Trophoblast cell (in vitro differentiated cells and primary cell): ENCODE results near the gene SUSD3.

Source experiments
- DNase-seq, 2 donors: peaks; one replicate each; pipeline ENCODE4 v3.0.0-alpha.2; 2016
- H2AFZ ChIP-seq: 2 replicates; pipeline ENCODE4 v1.6.1; 2013; ENCODE audit warnings: low read length, moderate library complexity, mild to moderate bottlenecking; ENCODE audit not compliant: insufficient read depth, poor library complexity
- H2AK5ac ChIP-seq: 2 replicates; pipeline ENCODE4 v1.6.1; 2013; ENCODE audit warnings: mild to moderate bottlenecking, low read length
- H2BK120ac ChIP-seq: 2 replicates; pipeline ENCODE4 v1.6.1; 2013; ENCODE audit warnings: low read length, mild to moderate bottlenecking, moderate library complexity; ENCODE audit not compliant: insufficient read depth, poor library complexity
- H2BK12ac ChIP-seq: 2 replicates; pipeline ENCODE4 v1.6.1; 2013; ENCODE audit warnings: mild to moderate bottlenecking, low read length, moderate library complexity
- H2BK5ac ChIP-seq: 2 replicates; pipeline ENCODE4 v1.6.1; 2013; ENCODE audit warnings: low read length, low read depth, moderate library complexity, mild to moderate bottlenecking; ENCODE audit not compliant: poor library complexity
- H3K14ac ChIP-seq: 2 replicates; pipeline ENCODE4 v1.6.1; 2013; ENCODE audit warnings: mild to moderate bottlenecking, low read length
- H3K18ac ChIP-seq: 2 replicates; pipeline ENCODE4 v1.6.1; 2013; ENCODE audit warnings: mild to moderate bottlenecking, low read length
- H3K23ac ChIP-seq: 2 replicates; pipeline ENCODE4 v1.6.1; 2013; ENCODE audit warnings: low read length
- H3K27ac ChIP-seq: 2 replicates; pipeline ENCODE4 v1.5.1; 2013; ENCODE audit warnings: low read depth, mild to moderate bottlenecking, inconsistent platforms, low read length, moderate library complexity
- H3K27me3 ChIP-seq: 2 replicates; pipeline ENCODE4 v1.6.1; 2013; ENCODE audit warnings: inconsistent platforms, mild to moderate bottlenecking, low read length, moderate library complexity; ENCODE audit not compliant: insufficient read depth
- H3K36me3 ChIP-seq, 2 experiments: 1 replicate in 1 of 2; 2 replicates in 1 of 2; pipeline ENCODE4 v1.6.1; 2013; ENCODE audit warnings: low read length in 2 of 2, mild to moderate bottlenecking in 2 of 2, moderate library complexity in 1 of 2; ENCODE audit not compliant: insufficient read depth in 2 of 2, control insufficient read depth in 1 of 2
- H3K4ac ChIP-seq: 2 replicates; pipeline ENCODE4 v1.6.1; 2013; ENCODE audit warnings: low read depth, mild to moderate bottlenecking, low read length, moderate library complexity
- H3K4me1 ChIP-seq, 2 experiments: 1 replicate in 1 of 2; 2 replicates in 1 of 2; pipeline ENCODE4 v1.6.1; 2013; ENCODE audit warnings: low read length in 2 of 2, mild to moderate bottlenecking in 2 of 2, moderate library complexity in 1 of 2; ENCODE audit not compliant: insufficient read depth in 2 of 2, control insufficient read depth in 1 of 2
- H3K4me2 ChIP-seq: 2 replicates; pipeline ENCODE4 v1.6.1; 2013; ENCODE audit warnings: inconsistent platforms, mild to moderate bottlenecking, low read length, moderate library complexity
- H3K4me3 ChIP-seq: 2 replicates; pipeline ENCODE4 v1.5.1; 2013; ENCODE audit warnings: mild to moderate bottlenecking, low read depth, low read length, inconsistent platforms
- H3K79me1 ChIP-seq: one replicate; pipeline ENCODE4 v1.6.1; 2013; ENCODE audit warnings: low read length
- H3K79me2 ChIP-seq: 2 replicates; pipeline ENCODE4 v1.6.1; 2013; ENCODE audit warnings: low read length, mild to moderate bottlenecking; ENCODE audit not compliant: control insufficient read depth, insufficient read depth, poor library complexity
- H3K9ac ChIP-seq: 2 replicates; pipeline ENCODE4 v1.6.1; 2013; ENCODE audit warnings: mild to moderate bottlenecking, low read length
- H3K9me3 ChIP-seq: 2 replicates; pipeline ENCODE4 v1.6.1; 2013; ENCODE audit warnings: low read depth, mild to moderate bottlenecking, control low read depth, inconsistent platforms, low read length; ENCODE audit not compliant: insufficient read depth
- H4K12ac ChIP-seq: 2 replicates; pipeline ENCODE4 v1.6.1; 2013; ENCODE audit warnings: low read depth, mild to moderate bottlenecking, low read length, moderate library complexity
- H4K8ac ChIP-seq: 2 replicates; pipeline ENCODE4 v1.6.1; 2013; ENCODE audit warnings: low read depth, mild to moderate bottlenecking, low read length, moderate library complexity
- H4K91ac ChIP-seq: one replicate; pipeline ENCODE4 v1.6.1; 2013; ENCODE audit warnings: low read depth, mild to moderate bottlenecking, low read length, moderate library complexity
- WGBS: extraction: QIAGEN DNeasy Blood & Tissue Kit; methylation state at CpG from one replicate; pipeline ENCODE4 v1.1.7; 2013; ENCODE audit warnings: missing lambda C conversion rate; ENCODE audit not compliant: insufficient read length, insufficient coverage; ENCODE audit errors: extremely low coverage; 5-methylcytosine and 5-hydroxymethylcytosine counted together

Gene SUSD3

DNA sequence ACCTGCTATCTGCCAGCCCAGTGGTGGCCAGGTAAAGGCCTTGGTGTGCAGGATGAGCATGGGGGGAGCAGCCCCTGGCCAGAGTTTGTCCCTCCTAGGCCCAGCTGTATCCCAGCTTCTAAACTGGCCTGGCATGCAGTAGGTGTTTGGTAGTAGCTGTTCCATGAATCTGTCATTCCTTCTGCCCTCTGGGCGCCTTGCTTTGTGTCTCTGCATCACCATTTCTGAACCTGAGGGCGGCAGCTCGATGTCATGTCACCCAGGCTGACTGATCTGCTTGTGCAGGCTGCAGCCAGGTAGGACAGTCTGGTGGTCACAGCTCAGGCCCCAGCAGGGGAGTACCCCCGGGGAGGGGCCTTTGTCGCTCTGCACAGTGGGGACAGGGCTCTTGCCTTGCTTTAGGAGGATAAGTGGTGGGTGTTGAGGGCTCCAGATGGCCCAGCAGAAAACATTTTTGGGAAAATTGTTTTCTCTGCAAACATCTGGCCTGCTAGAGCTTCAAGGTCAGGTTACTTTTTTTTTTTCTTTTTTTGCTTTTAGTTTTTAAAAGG lies 4.6 kb upstream of the SUSD3 start:
- no peak overlapping the region for H2BK12ac ChIP-seq
- H4K12ac ChIP-seq: no peak overlapping the region
- no peak overlapping the region for H4K8ac ChIP-seq
- H3K4me2 ChIP-seq: no peak overlapping the region
- H3K36me3 ChIP-seq: no peaks in the 10 kb centered on the region
- no peak overlapping the region for H3K4me3 ChIP-seq
- no peaks in the 10 kb centered on the region for H3K9me3 ChIP-seq
- no peaks in the 10 kb centered on the region for H3K79me1 ChIP-seq
- H3K4ac ChIP-seq: no peak overlapping the region
- H3K27me3 ChIP-seq: no peaks in the 10 kb centered on the region
- no peak for DNase-seq
- H4K91ac ChIP-seq: no peak overlapping the region
- no peak overlapping the region for H2BK5ac ChIP-seq
- no peak overlapping the region for H2AK5ac ChIP-seq
- H2BK120ac ChIP-seq: no peak overlapping the region
- H3K27ac ChIP-seq: no peak overlapping the region
- no peak overlapping the region for H3K9ac ChIP-seq
- no peaks in the 10 kb centered on the region for H3K79me2 ChIP-seq
- H3K23ac ChIP-seq: no peak overlapping the region
- no CpG with 5 or more reads among the region's 5 CpGs for WGBS
- H2AFZ ChIP-seq: no peak overlapping the region
- H3K14ac ChIP-seq: no peak overlapping the region
- H3K4me1 ChIP-seq: peaks cover 3 to 4% of the 10 kb centered on the region in 2 experiments
- H3K18ac ChIP-seq: no peak overlapping the region

DNA sequence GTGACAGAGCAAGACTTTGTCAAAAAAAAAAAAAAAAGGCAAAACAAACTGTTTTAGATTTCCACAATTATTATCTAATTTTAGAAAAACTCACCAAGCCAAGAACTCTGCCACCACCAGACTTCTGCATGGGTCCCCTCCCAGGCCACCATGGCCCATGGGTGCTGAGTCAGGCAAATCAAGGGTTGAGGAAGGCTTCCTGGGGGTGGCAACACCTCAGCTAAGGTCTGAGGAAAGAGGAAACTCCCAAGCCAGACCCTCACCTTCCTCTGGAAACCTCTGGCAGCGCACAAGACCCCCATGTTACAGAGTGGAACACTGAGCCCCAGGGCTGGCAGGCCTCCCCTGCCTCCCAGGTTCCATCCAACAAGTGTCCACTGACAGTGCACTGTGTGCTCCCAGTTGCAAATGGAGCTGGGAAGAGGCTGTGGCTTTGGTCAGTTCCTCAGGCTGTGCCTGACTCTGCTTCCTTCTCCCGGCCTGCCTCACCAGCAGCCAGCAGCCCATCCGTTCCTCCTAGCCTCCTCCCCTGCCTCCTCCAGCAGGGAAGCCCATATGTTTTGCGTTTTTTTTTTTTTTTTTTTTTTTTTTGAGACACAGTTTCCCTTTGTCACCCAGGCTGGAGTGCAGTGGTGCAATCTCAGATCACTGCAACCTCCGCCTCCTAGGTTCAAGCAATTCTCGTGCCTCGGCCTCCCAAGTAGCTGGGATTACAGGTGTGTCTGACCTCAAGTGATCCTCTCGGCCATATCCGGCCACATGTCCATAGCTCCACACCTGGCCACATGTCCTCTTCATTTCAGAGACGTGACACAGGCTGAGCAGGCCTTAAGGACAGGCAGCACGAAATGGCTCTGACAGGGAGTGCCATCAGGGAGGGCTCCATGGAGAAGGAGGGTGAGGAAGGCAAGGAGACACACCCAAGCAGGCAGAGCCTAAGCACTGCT lies 3.5 kb upstream of the SUSD3 start:
- no CpG with 5 or more reads among the region's 11 CpGs for WGBS
- H4K91ac ChIP-seq: no peak overlapping the region
- no peak overlapping the region for H2BK120ac ChIP-seq
- no peaks in the 10 kb centered on the region for H3K79me2 ChIP-seq
- H3K14ac ChIP-seq: no peak overlapping the region
- peaks cover 4 to 5% of the 10 kb centered on the region in 2 experiments for H3K4me1 ChIP-seq
- no peak for DNase-seq
- H3K36me3 ChIP-seq: no peaks in the 10 kb centered on the region
- no peak overlapping the region for H2BK5ac ChIP-seq
- H3K4ac ChIP-seq: no peak overlapping the region
- H3K9me3 ChIP-seq: no peaks in the 10 kb centered on the region
- H3K9ac ChIP-seq: no peak overlapping the region
- no peaks in the 10 kb centered on the region for H3K79me1 ChIP-seq
- H2BK12ac ChIP-seq: no peak overlapping the region
- no peak overlapping the region for H3K4me2 ChIP-seq
- no peak overlapping the region for H2AK5ac ChIP-seq
- no peak overlapping the region for H3K23ac ChIP-seq
- H2AFZ ChIP-seq: no peak overlapping the region
- no peak overlapping the region for H3K27ac ChIP-seq
- H4K8ac ChIP-seq: no peak overlapping the region
- no peaks in the 10 kb centered on the region for H3K27me3 ChIP-seq
- H3K4me3 ChIP-seq: no peak overlapping the region
- H3K18ac ChIP-seq: no peak overlapping the region
- no peak overlapping the region for H4K12ac ChIP-seq

DNA sequence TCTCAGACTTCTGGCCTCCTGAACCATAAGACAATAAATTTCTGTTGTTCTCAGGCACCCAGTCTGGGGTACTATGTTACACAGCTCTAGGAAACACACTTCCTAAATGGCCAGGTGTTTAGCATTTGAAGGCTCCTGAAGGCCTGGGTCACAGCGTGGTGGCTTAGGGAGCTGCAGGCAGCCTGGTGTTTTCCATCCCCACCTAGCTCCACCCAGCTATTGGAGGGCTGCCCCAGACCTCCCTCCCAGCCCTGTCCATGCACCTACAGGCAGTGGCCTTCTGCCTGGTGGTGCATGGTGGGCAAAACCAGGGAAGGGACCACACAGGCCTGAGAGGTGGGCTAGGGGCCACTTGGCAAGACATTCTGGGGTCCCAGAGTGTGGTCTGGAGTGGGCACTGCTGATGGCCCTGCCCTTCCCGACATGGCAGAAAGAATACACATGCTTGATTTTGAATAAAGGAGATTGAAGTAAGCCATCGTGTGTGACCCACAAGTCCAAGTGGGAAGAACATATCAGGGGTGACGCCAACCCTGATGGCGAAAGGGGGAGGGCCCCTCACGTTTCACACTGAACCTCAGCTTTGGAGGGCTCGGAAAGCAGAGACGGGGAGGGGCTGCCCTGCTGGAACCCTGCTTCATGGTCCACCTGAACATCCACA lies 1.3 kb upstream of the SUSD3 start:
- Histone ChIP-seq H3K4ac (no peak overlapping the region), H3K4me1 (peaks cover 4 to 5% of the 10 kb centered on the region in 2 experiments), H3K79me2 (no peaks in the 10 kb centered on the region), H3K23ac (no peak overlapping the region), H2BK5ac (no peak overlapping the region), H3K36me3 (no peaks in the 10 kb centered on the region), H3K9ac (no peak overlapping the region), H3K18ac (no peak overlapping the region), H4K12ac (no peak overlapping the region), H3K14ac (no peak overlapping the region), H2BK120ac (no peak overlapping the region), H3K27ac (no peak overlapping the region), H3K9me3 (no peaks in the 10 kb centered on the region), H3K4me2 (no peak overlapping the region), H2AK5ac (no peak overlapping the region), H4K91ac (no peak overlapping the region), H2BK12ac (no peak overlapping the region), H2AFZ (no peak overlapping the region), H3K4me3 (no peak overlapping the region), H4K8ac (no peak overlapping the region), H3K27me3 (no peaks in the 10 kb centered on the region), H3K79me1 (no peaks in the 10 kb centered on the region)
- WGBS: no CpG with 5 or more reads among the region's 8 CpGs
- DNase-seq: no peak

DNA sequence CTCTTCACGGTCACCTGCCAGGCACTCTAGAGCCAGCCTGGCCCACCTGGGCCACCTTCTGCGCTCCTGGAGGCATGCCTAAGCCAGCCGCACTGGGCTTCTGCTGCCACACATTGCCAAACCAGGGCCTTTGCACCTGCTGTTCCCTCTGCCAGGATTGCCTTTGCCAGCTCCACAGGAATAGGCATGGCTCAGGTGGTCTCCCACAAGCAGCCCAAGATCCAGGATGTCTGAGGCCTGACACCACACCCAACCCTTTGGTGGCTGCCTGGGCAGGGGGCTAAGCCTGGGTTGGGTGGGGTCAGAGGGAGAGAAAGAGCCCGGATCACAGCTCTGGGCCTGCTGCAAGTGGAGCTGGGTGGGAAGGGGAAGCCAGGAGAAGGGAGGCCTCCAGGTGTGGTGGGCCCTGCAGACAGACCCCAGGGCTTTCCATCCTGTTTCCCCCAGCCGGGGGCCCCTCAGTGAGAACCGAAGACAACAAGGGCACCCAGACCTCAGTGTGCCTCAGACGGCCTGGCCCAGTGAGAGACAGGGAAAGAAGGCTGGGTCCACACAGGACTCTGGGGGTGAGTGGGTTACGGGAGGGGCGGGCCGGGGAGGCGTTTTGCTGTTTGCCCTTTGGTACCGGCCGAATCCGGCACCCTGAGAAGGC lies 672 bp upstream of the SUSD3 start:
- H3K27me3 ChIP-seq: no peaks in the 10 kb centered on the region
- no peak overlapping the region for H2BK5ac ChIP-seq
- no peaks in the 10 kb centered on the region for H3K9me3 ChIP-seq
- no peak overlapping the region for H3K18ac ChIP-seq
- H2BK12ac ChIP-seq: no peak overlapping the region
- no peaks in the 10 kb centered on the region for H3K79me2 ChIP-seq
- H2AK5ac ChIP-seq: no peak overlapping the region
- no peak overlapping the region for H2AFZ ChIP-seq
- H4K12ac ChIP-seq: no peak overlapping the region
- peaks cover 4 to 5% of the 10 kb centered on the region in 2 experiments for H3K4me1 ChIP-seq
- no peak overlapping the region for H3K27ac ChIP-seq
- H3K14ac ChIP-seq: no peak overlapping the region
- no peak overlapping the region for H3K9ac ChIP-seq
- no peak for DNase-seq
- H3K79me1 ChIP-seq: no peaks in the 10 kb centered on the region
- H3K4ac ChIP-seq: no peak overlapping the region
- no peak overlapping the region for H2BK120ac ChIP-seq
- H3K4me2 ChIP-seq: no peak overlapping the region
- no CpG with 5 or more reads among the region's 14 CpGs for WGBS
- H4K8ac ChIP-seq: no peak overlapping the region
- no peak overlapping the region for H4K91ac ChIP-seq
- H3K23ac ChIP-seq: no peak overlapping the region
- no peaks in the 10 kb centered on the region for H3K36me3 ChIP-seq
- H3K4me3 ChIP-seq: no peak overlapping the region
